Right atrium auricular region (tissue), 2 donors: ENCODE results near the gene ZNF830. TPM values are rescaled to one million over a fixed set of nuclear protein-coding genes. Genes with fewer than 3 reads are reported as not detected.

ENCODE experiments used
- DNase-seq: peaks from one replicate; pipeline ENCODE4 v3.0.0-alpha.2; 2019; ENCODE audit warnings: low spot score
- H3K27ac ChIP-seq, 2 donors: fragments of 200-600 bp; sonication (generic); 1 replicate in 1 of 2; 2 replicates in 1 of 2; pipeline ENCODE4 v1.5.1; 2016 to 2019
- H3K27me3 ChIP-seq, 2 donors: fragments of 200-600 bp; sonication (generic); one replicate each; pipeline versions ENCODE4 v1.5.1 to v1.6.0; 2017 to 2019
- H3K36me3 ChIP-seq: fragments of 200-600 bp; sonication (generic); one replicate; pipeline ENCODE4 v1.5.1; 2016
- H3K4me1 ChIP-seq, 2 donors: fragments of 200-600 bp; sonication (generic); one replicate each; pipeline versions ENCODE4 v1.5.1 to v1.6.0; 2017 to 2019
- H3K4me3 ChIP-seq, 2 donors: fragments of 200-600 bp; sonication (generic); 1 replicate in 1 of 2; 2 replicates in 1 of 2; pipeline ENCODE4 v1.5.1; 2017 to 2019; ENCODE audit warnings: mild to moderate bottlenecking in 1 of 2, moderate library complexity in 1 of 2
- H3K9me3 ChIP-seq, 2 donors: fragments of 200-600 bp; sonication (generic); one replicate each; pipeline ENCODE4 v1.5.1; 2019
- CTCF ChIP-seq, 2 donors: fragments of 200-600 bp; sonication (generic); IDR thresholded peaks; one replicate each; pipeline ENCODE4 v1.5.1; 2019; ENCODE audit warnings: antibody characterized with exemption in 2 of 2
- total RNA-seq, 2 donors: library from RNA; depleted of rRNA; stranded (reverse); fragments of >200 nt; gene quantifications; one replicate each; pipeline ENCODE4 v1.1.0, GENCODE V29; 2016

Gene ZNF830
- total RNA-seq, 2 donors from 2014 or later = 5.4 to 8.1 TPM

GRCh38 chr17:34979153-34979552 lies 17.8 kb downstream of the ZNF830 start:
- H3K9me3 ChIP-seq = no peaks in the 10 kb centered on the region
- no peak for TF ChIP-seq CTCF (IDR thresholded peaks at IDR 0.05)

DNA sequence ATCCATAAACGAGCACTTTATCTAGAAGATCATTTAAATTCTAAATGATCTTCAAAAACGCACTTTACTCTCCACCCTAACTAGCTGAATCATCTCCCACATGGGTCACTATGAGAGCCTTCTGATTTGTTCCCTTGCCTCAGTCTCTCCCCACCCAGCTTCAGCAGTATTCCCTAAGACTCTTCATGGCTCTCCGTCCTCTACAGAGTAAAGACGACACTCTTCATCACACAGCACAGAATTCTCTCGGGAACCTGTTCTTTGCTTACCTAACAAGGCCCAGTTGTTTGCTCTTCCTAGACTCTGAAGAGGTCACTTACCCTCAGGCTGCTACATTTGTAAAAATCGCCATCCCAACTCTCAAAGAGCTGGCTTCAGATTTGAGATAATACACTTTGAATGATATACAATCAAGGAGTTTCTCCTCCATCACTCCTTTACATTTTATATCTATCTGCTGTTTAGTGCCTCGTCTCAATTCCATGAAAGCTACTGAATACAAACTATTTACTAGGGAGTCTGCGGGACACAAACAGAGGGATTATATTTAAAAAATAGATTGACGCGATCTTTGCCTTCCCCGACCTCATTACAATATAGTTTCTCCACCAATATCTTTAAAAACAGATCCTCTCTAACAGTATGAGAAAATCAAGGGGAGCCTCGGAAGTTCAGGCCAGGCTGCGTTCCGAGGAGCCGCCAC lies 18.5 kb downstream of the ZNF830 start:
- no peak for TF ChIP-seq CTCF (IDR thresholded peaks at IDR 0.05)
- Histone ChIP-seq H3K36me3 (no peaks in the 10 kb centered on the region), H3K4me3 (peak overlapping the region; percentile 83 to 94), H3K27ac (peak overlapping the region; percentile 96 to 97), H3K27me3 (no peaks in the 10 kb centered on the region), H3K4me1 (peaks cover 0 to 23% of the 10 kb centered on the region in 2 donors), H3K9me3 (no peaks in the 10 kb centered on the region)
- DNase-seq = no peak

More at GRCh38 chr17:34979153-34979552, 17.8 kb downstream of the ZNF830 start:
- Histone ChIP-seq H3K27me3 (no peaks in the 10 kb centered on the region), H3K36me3 (no peaks in the 10 kb centered on the region), H3K4me1 (peaks cover 0 to 23% of the 10 kb centered on the region in 2 donors), H3K27ac (peak overlapping the region in 1 of 2 donors; percentile 96), H3K4me3 (no peak overlapping the region)
- no peak for DNase-seq

GRCh38 chr17:34980353-34980680 lies 19.0 kb downstream of the ZNF830 start, which contains the start of gene LIG3:
LIG3 (plus strand) TSS chr17:34980512; CDS start chr17:34983006, 2,494 bp downstream.
- DNase-seq = peak; percentile 96
- peak within 1 kb of the TSS; percentile 83 to 94 for H3K4me3 ChIP-seq
- peak within 1 kb of the TSS; percentile 96 to 97 for H3K27ac ChIP-seq
- H3K27me3 ChIP-seq = no peaks in the 10 kb centered on the region
- peaks cover 0 to 23% of the 10 kb centered on the region in 2 donors for H3K4me1 ChIP-seq
- no peaks in the 10 kb centered on the region for H3K36me3 ChIP-seq
- no peaks in the 10 kb centered on the region for H3K9me3 ChIP-seq
- TF ChIP-seq CTCF (IDR thresholded peaks at IDR 0.05) = no peak

DNA sequence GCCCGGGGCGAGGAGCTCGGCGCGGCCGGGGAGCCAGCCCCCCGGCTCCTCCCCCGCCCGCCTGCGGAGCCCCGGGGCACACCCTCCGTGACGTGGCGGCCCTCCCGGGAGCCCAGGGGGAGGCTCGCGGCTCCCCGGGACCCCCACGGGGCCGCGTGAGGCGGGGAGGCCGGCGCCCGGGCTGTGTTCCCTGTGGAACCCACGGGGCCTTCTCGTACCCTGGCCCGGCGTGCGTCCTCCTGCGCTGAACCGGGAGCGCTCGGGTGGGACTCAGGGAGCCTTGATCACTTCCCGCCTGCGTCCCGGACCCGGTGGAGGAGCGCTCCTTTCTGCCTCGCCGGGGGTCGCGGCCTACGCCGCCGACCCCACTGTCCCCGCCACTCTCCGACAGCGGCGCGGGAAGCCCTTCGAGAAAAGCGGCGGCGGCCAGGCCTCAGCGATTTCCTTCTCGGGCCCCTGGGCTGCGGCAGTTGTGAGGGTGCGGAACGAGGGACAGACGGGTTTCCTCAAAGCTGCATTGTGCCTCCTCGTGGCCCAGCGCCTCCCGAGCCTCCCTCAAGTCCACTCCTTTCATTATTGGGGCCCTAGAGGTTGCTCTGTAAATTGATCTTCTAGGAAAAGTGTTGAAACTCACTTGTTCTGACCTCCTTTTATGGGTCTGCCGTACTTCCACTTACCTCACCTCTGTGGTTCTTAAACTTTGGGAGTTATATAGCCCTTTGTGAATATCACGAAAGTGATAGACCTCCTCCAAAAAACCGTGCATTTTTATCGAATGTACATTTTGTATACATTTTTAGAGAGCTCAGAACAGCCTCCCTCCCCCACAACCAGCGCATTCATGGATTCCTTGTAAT lies 19.6 kb downstream of the ZNF830 start:
- H3K9me3 ChIP-seq = no peaks in the 10 kb centered on the region
- H3K36me3 ChIP-seq = peaks cover 2% of the 10 kb centered on the region
- H3K27ac ChIP-seq = peak overlapping the region; percentile 96 to 97
- H3K27me3 ChIP-seq = no peaks in the 10 kb centered on the region
- H3K4me1 ChIP-seq = peaks cover 0 to 23% of the 10 kb centered on the region in 2 donors
- TF ChIP-seq CTCF (IDR thresholded peaks at IDR 0.05) = peak in 1 of 2 donors; percentile 45
- peak overlapping the region; percentile 83 to 94 for H3K4me3 ChIP-seq
- DNase-seq = peak; percentile 82

- H3K4me1 ChIP-seq = peaks cover 0 to 23% of the 10 kb centered on the region in 2 donors
- H3K4me3 ChIP-seq = peak overlapping the region; percentile 83 to 94
- H3K36me3 ChIP-seq = peaks cover 9% of the 10 kb centered on the region
- H3K27me3 ChIP-seq = no peaks in the 10 kb centered on the region
- no peaks in the 10 kb centered on the region for H3K9me3 ChIP-seq
- peak overlapping the region; percentile 96 to 97 for H3K27ac ChIP-seq
- no peak for TF ChIP-seq CTCF (IDR thresholded peaks at IDR 0.05)
- DNase-seq = no peak
These were observed 20.4 kb downstream of the ZNF830 start for GRCh38 chr17:34981538-34982241.
